H1 (cell line): ENCODE data around the gene EYA4. TPM values are rescaled to one million over a fixed set of nuclear protein-coding genes. Genes with fewer than 3 reads are reported as not detected.

Experiments used
- CTCF ChIA-PET: fragments of 300-600 bp; sonication (Branson Sonifier 250); formaldehyde crosslinking; loops from one replicate; lab custom pipeline; 2021; ENCODE audit not compliant: partially characterized antibody; lab: Charles Lee
- POLR2A ChIA-PET: fragments of 300-600 bp; sonication (Branson Sonifier 250); formaldehyde crosslinking; loops from one replicate; lab custom pipeline; 2021; ENCODE audit warnings: inconsistent platforms; ENCODE audit not compliant: partially characterized antibody; lab: Charles Lee
- DNase-seq, 2 experiments: peaks; one replicate each; pipeline versions ENCODE4 v3.0.0 to v3.0.0-alpha.2; 2010 to 2022; ENCODE audit warnings: low spot score in 2 of 2, low read depth in 1 of 2, mixed read lengths in 1 of 2
- FAIRE-seq: peaks from 2 replicates; lab custom pipeline; 2011; peaks lifted over from hg19 to GRCh38; lab: Jason Lieb, UNC
- H2AFZ ChIP-seq: 2 replicates; pipeline ENCODE4 v1.8.1; 2012; ENCODE audit warnings: low read length, inconsistent platforms
- H2AK5ac ChIP-seq: 2 replicates; pipeline ENCODE4 v1.6.1; 2013; ENCODE audit warnings: low read depth, low read length
- H2BK120ac ChIP-seq: replicated peaks from 2 replicates; pipeline ENCODE3; 2013; ENCODE audit warnings: low read depth, low read length, inconsistent platforms
- H2BK12ac ChIP-seq: 2 replicates; pipeline ENCODE4 v1.6.1; 2013; ENCODE audit warnings: low read depth, low read length
- H2BK15ac ChIP-seq: 2 replicates; pipeline ENCODE4 v1.6.1; 2013; ENCODE audit warnings: low read length
- H2BK20ac ChIP-seq: 2 replicates; pipeline ENCODE4 v1.6.1; 2013; ENCODE audit warnings: low read length
- H2BK5ac ChIP-seq: 2 replicates; pipeline ENCODE4 v1.6.1; 2013; ENCODE audit warnings: low read depth, low read length
- H3K14ac ChIP-seq: 2 replicates; pipeline ENCODE4 v1.6.1; 2013; ENCODE audit warnings: inconsistent platforms; ENCODE audit not compliant: insufficient read length
- H3K18ac ChIP-seq: 2 replicates; pipeline ENCODE4 v1.6.1; 2013; ENCODE audit warnings: low read length; ENCODE audit errors: extremely low read depth
- H3K23ac ChIP-seq: 2 replicates; pipeline ENCODE4 v1.6.1; 2013; ENCODE audit warnings: inconsistent platforms; ENCODE audit not compliant: insufficient read length
- H3K23me2 ChIP-seq: 2 replicates; pipeline ENCODE4 v1.6.1; 2013; ENCODE audit warnings: low read depth, low read length
- H3K27ac ChIP-seq: 2 replicates; pipeline ENCODE4 v1.6.1; 2011; ENCODE audit warnings: low read depth, low read length, inconsistent platforms
- H3K27me3 ChIP-seq, 4 experiments: replicated peaks in 1 of 4; 1 replicate in 1 of 4; 2 replicates in 3 of 4; pipeline versions ENCODE4 v1.6.1 to v1.8.1; 2011 to 2013; ENCODE audit warnings: low read length in 3 of 4, mild to moderate bottlenecking in 3 of 4, inconsistent platforms in 2 of 4, mixed read lengths in 2 of 4, moderate library complexity in 1 of 4; ENCODE audit not compliant: control insufficient read depth in 3 of 4, insufficient read depth in 3 of 4; ENCODE audit errors: extremely low read depth in 1 of 4
- H3K36me3 ChIP-seq, 4 experiments: 2 replicates each; pipeline versions ENCODE4 v1.6.1 to v1.8.1; 2011 to 2013; ENCODE audit warnings: mild to moderate bottlenecking in 4 of 4, low read length in 3 of 4, moderate library complexity in 2 of 4, control low read depth in 1 of 4, inconsistent platforms in 1 of 4; ENCODE audit not compliant: insufficient read depth in 4 of 4, control insufficient read depth in 2 of 4
- H3K4ac ChIP-seq: replicated peaks from 2 replicates; pipeline ENCODE3; 2013; ENCODE audit warnings: low read length, low read depth, mixed read lengths, inconsistent platforms; ENCODE audit not compliant: insufficient read length
- H3K4me1 ChIP-seq, 4 experiments: replicated peaks in 1 of 4; 1 replicate in 1 of 4; 2 replicates in 3 of 4; pipeline versions ENCODE4 v1.6.1 to v1.8.1; 2011 to 2013; ENCODE audit warnings: low read length in 3 of 4, inconsistent platforms in 2 of 4, mixed read lengths in 1 of 4; ENCODE audit not compliant: insufficient read depth in 4 of 4, control insufficient read depth in 3 of 4
- H3K4me2 ChIP-seq, 2 experiments: 2 replicates each; pipeline versions ENCODE4 v1.6.1 to v1.8.1; 2011 to 2013; ENCODE audit warnings: low read depth in 2 of 2, low read length in 2 of 2, control low read depth in 1 of 2, inconsistent platforms in 1 of 2, mild to moderate bottlenecking in 1 of 2; ENCODE audit not compliant: insufficient read depth in 1 of 2
- H3K4me3 ChIP-seq, 4 experiments: fragments of 200-600, 300-600 bp in 1 of 4; sonication (generic), shearing (Covaris generic), sonication (Bioruptor Twin) in 1 of 4; 2 replicates each; pipeline versions ENCODE4 v1.5.1 to v1.8.1; 2011 to 2016; ENCODE audit warnings: low read length in 4 of 4, low read depth in 3 of 4, control low read depth in 2 of 4, inconsistent platforms in 2 of 4, mild to moderate bottlenecking in 2 of 4, mixed read lengths in 1 of 4, moderate library complexity in 1 of 4; ENCODE audit not compliant: insufficient read depth in 2 of 4; ENCODE audit errors: extremely low read depth in 1 of 4
- H3K56ac ChIP-seq: replicated peaks from 2 replicates; pipeline ENCODE3; 2013; ENCODE audit warnings: low read depth, mild to moderate bottlenecking, mixed read lengths, low read length, inconsistent platforms; ENCODE audit not compliant: insufficient read length
- H3K79me1 ChIP-seq: 2 replicates; pipeline ENCODE4 v1.6.1; 2013; ENCODE audit warnings: low read depth, low read length, control low read depth
- H3K79me2 ChIP-seq, 2 experiments: 2 replicates each; pipeline versions ENCODE4 v1.6.1 to v1.8.1; 2012 to 2013; ENCODE audit warnings: low read length in 2 of 2, mild to moderate bottlenecking in 2 of 2, inconsistent platforms in 1 of 2; ENCODE audit not compliant: insufficient read depth in 2 of 2, control insufficient read depth in 1 of 2
- H3K9ac ChIP-seq, 4 experiments: replicated peaks in 1 of 4; 1 replicate in 1 of 4; 2 replicates in 3 of 4; pipeline versions ENCODE4 v1.6.1 to v1.8.1; 2011 to 2013; ENCODE audit warnings: low read depth in 3 of 4, low read length in 3 of 4, control low read depth in 2 of 4, mild to moderate bottlenecking in 2 of 4, moderate library complexity in 2 of 4, inconsistent platforms in 1 of 4; ENCODE audit errors: extremely low read depth in 1 of 4
- H3K9me3 ChIP-seq, 2 experiments: 2 replicates each; pipeline versions ENCODE4 v1.6.1 to v1.8.1; 2012 to 2013; ENCODE audit warnings: mild to moderate bottlenecking in 2 of 2, moderate library complexity in 2 of 2, control low read depth in 1 of 2, inconsistent platforms in 1 of 2, low read depth in 1 of 2, low read length in 1 of 2, mixed read lengths in 1 of 2; ENCODE audit not compliant: insufficient read depth in 2 of 2
- H4K20me1 ChIP-seq, 2 experiments: replicated peaks in 1 of 2; 2 replicates each; pipeline versions ENCODE3 to v1.8.1; 2011 to 2013; ENCODE audit warnings: inconsistent platforms in 2 of 2, low read length in 2 of 2, mild to moderate bottlenecking in 1 of 2; ENCODE audit not compliant: insufficient read depth in 2 of 2, control insufficient read depth in 1 of 2
- H4K5ac ChIP-seq: 2 replicates; pipeline ENCODE4 v1.6.1; 2013; ENCODE audit warnings: low read length, low read depth, mixed read lengths, inconsistent platforms; ENCODE audit not compliant: insufficient read length
- H4K8ac ChIP-seq: 2 replicates; pipeline ENCODE4 v1.8.0; 2013; ENCODE audit warnings: mild to moderate bottlenecking, moderate library complexity, low read length, inconsistent platforms; ENCODE audit not compliant: insufficient read depth; ENCODE audit errors: extremely low read depth
- H4K91ac ChIP-seq: replicated peaks from 2 replicates; pipeline ENCODE3; 2013; ENCODE audit warnings: low read length, mixed read lengths, inconsistent platforms; ENCODE audit not compliant: insufficient read length
- BACH1 ChIP-seq: IDR thresholded peaks from 2 replicates; pipeline ENCODE4 v1.6.1; 2012; ENCODE audit warnings: low read length, improper control_type of control experiment
- MAFK ChIP-seq: IDR thresholded peaks from 2 replicates; pipeline ENCODE4 v1.6.1; 2012; ENCODE audit warnings: low read depth, mild to moderate bottlenecking, improper control_type of control experiment, low read length
- MAX ChIP-seq: IDR thresholded peaks from 2 replicates; pipeline ENCODE4 v1.6.1; 2012; ENCODE audit warnings: inconsistent platforms
- RAD21 ChIP-seq, 2 experiments: IDR thresholded peaks in 1 of 2; conservative IDR thresholded peaks in 1 of 2; 2 replicates each; pipeline ENCODE4 v1.6.1; 2011; ENCODE audit warnings: low read depth in 2 of 2, low read length in 2 of 2, improper control_type of control experiment in 1 of 2, inconsistent platforms in 1 of 2, mild to moderate bottlenecking in 1 of 2, moderate library complexity in 1 of 2
- SRF ChIP-seq: IDR thresholded peaks from 2 replicates; pipeline ENCODE4 v1.6.1; 2011; ENCODE audit warnings: mild to moderate bottlenecking, low read depth, low read length, moderate library complexity
- WGBS, 2 experiments: shearing (Covaris generic) in 1 of 2; methylation state at CpG; one replicate each; pipeline versions ENCODE4 v1.1.6 to v1.1.7; 2013 to 2015; ENCODE audit warnings: low lambda C conversion rate in 2 of 2, mixed read lengths in 2 of 2, inconsistent platforms in 1 of 2, low coverage in 1 of 2, missing lambda C conversion rate in 1 of 2; ENCODE audit not compliant: insufficient replicate concordance in 2 of 2, insufficient coverage in 1 of 2, insufficient read length in 1 of 2; ENCODE audit errors: extremely low coverage in 1 of 2, missing lambda C conversion rate in 1 of 2; 5-methylcytosine and 5-hydroxymethylcytosine counted together
- polyA plus RNA-seq, 7 experiments: library from polyadenylated mRNA; depleted of rRNA in 3 of 7; stranded (reverse) in 5 of 7; unstranded in 2 of 7; fragments of >200 nt in 5 of 7; fragments of 200-250 nt in 2 of 7; gene quantifications; 1 replicate in 5 of 7; 2 replicates in 1 of 7; 4 replicates in 1 of 7; pipeline versions ENCODE4 v1.2.1 to v1.2.3, GENCODE V29; 2011 to 2013; ENCODE audit warnings: missing spikeins in 2 of 7, mixed read lengths in 2 of 7
- total RNA-seq: library from RNA; stranded (reverse); fragmentation: NEBNext Ultra II Directional; extraction: Animal tissue kit (Norgen Biotek cat#: 25700); gene quantifications from 2 replicates; pipeline ENCODE4 v1.2.1, GENCODE V29; 2021

The EYA4 gene
- total and polyA plus RNA-seq, 2 of the 8 experiments (the other 6 are each of a cell fraction or from before 2014, with no cell fraction given), result 0.06 to 0.17 TPM

DNA sequence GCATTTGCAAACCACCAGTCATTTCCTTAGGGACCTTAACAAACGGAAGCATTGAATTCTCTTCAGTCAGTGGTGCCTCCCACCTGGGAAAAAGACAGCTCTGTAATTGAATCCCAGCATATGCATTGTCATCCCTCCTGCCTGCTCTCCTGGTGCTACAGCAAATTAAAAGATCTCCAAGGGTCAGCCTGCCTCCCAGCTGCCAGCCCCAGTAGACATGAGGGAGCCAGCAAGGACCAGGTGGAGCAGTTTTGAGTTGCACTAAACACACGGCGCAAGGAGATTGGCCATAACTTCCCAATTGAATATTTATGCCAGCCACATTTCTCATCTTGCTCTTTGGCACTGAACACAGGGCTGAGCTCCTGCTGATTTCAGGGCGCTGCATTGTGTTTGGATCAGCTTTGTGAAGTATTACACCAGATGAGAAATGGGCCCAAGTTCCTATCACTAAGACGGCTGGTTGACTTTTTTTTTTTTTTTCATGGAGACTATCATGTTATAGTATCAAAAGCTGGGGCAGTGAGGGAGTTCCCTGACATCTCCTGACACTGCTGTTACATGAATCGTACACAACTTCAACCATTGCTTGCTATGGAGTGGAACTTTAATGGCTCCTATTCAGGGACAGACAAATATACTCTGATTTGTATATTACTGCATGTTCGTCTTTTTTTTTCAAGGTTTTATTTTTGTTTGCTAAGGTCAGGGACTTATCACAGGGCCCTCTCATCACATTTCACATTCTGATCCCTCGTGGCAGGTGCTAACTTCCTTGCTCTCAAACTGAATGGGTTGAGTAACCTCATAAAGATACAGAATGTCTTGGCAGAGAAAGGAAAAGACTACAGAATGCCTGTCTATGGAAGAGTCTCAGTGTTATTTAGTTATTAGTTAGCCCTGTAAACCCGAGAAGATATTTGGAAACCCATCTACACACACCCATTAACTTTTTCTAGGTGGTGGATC is 191.1 kb downstream of the EYA4 start:
- H2BK20ac ChIP-seq, result no peak overlapping the region
- H3K79me2 ChIP-seq, result no peaks in the 10 kb centered on the region
- no peak overlapping the region for H3K23ac ChIP-seq
- H3K9ac ChIP-seq, result no peak overlapping the region
- H3K4me1 ChIP-seq, result peaks cover 0 to 7% (median 5%) of the 10 kb centered on the region in 4 experiments; a peak in 3 of 7 replicates
- no peak overlapping the region for H2BK5ac ChIP-seq
- H3K4me3 ChIP-seq, result no peak overlapping the region
- DNase-seq (peak in 1 of 2 experiments; percentile 33), FAIRE-seq (no peak)
- H2BK15ac ChIP-seq, result no peak overlapping the region
- H3K56ac ChIP-seq, result no peak overlapping the region
- no peak overlapping the region for H4K91ac ChIP-seq
- no peaks in the 10 kb centered on the region for H3K23me2 ChIP-seq
- no peak overlapping the region for H3K14ac ChIP-seq
- no peak overlapping the region for H2BK12ac ChIP-seq
- H3K9me3 ChIP-seq, result no peaks in the 10 kb centered on the region
- no peaks in the 10 kb centered on the region for H3K79me1 ChIP-seq
- POLR2A ChIA-PET, result interaction anchor here (1.9 kb wide), 1 partner anchor 12 kb away, joined by 6 read pairs; no protein-coding TSS in a partner anchor
- H3K18ac ChIP-seq, result peak overlapping the region; percentile 42
- H4K8ac ChIP-seq, result no peak overlapping the region
- WGBS, 2 experiments, result 62% methylated on average over 9 of the region's 9 CpGs; no CpG with 5 or more reads in 1 of the 2 experiments
- peak overlapping the region in 1 of 2 experiments; percentile 55; a peak in 2 of 4 replicates for H3K4me2 ChIP-seq
- no peak overlapping the region for H4K5ac ChIP-seq
- no peak overlapping the region for H2AK5ac ChIP-seq
- no peak overlapping the region for H3K27ac ChIP-seq
- H3K36me3 ChIP-seq, result no peaks in the 10 kb centered on the region
- H2BK120ac ChIP-seq, result no peak overlapping the region
- peak; percentile 18; the same call in 1 of the 2 replicates for TF ChIP-seq MAX
- TF ChIP-seq SRF, result no peak
- peak; percentile 46; the same call in 1 of the 2 replicates for TF ChIP-seq MAFK
- TF ChIP-seq RAD21 (IDR thresholded peaks at IDR 0.05 in 1 of 2, conservative IDR thresholded peaks at IDR 0.05 in 1 of 2; ENCODE audit: low read depth in 2 of 2, low read length in 2 of 2), result peak; percentile 28 to 36; a peak in 3 of 4 replicates
- peak; percentile 47; the same call in 1 of the 2 replicates for TF ChIP-seq BACH1
- TF ChIP-seq, all 59 proteins: peak for 4
- CTCF ChIA-PET, result interaction anchor here (0.7 to 1.0 kb wide), 4 partner anchors 10 to 246 kb away, joined by 3 read pairs; no protein-coding TSS in a partner anchor
- H3K27me3 ChIP-seq, result no peaks in the 10 kb centered on the region
- no peak overlapping the region for H3K4ac ChIP-seq
- H4K20me1 ChIP-seq, result no peaks in the 10 kb centered on the region
- peak overlapping the region; percentile 56; the same call in 1 of the 2 replicates for H2AFZ ChIP-seq
